Mesodermal cell (in vitro differentiated cells): ENCODE results near the gene FAM3C.

Source experiments
- H3K27ac ChIP-seq: 2 replicates; pipeline ENCODE4 v1.7.0; 2013; ENCODE audit warnings: mild to moderate bottlenecking, low read depth, low read length, moderate library complexity; ENCODE audit not compliant: severe bottlenecking
- H3K36me3 ChIP-seq: 2 replicates; pipeline ENCODE4 v1.7.1; 2013; ENCODE audit warnings: mild to moderate bottlenecking, low read length, moderate library complexity; ENCODE audit not compliant: control insufficient read depth, insufficient read depth
- H3K4me1 ChIP-seq: one replicate; pipeline ENCODE4 v1.7.1; 2013; ENCODE audit warnings: mild to moderate bottlenecking, low read length; ENCODE audit not compliant: insufficient read depth, control insufficient read depth, poor library complexity, severe bottlenecking
- H3K4me3 ChIP-seq: 2 replicates; pipeline ENCODE4 v1.7.0; 2013; ENCODE audit warnings: low read length, control low read depth, mild to moderate bottlenecking; ENCODE audit not compliant: insufficient read depth, poor library complexity, severe bottlenecking; ENCODE audit errors: extremely low read depth
- H3K9me3 ChIP-seq: 2 replicates; pipeline ENCODE4 v1.7.1; 2013; ENCODE audit warnings: mild to moderate bottlenecking, low read length, moderate library complexity; ENCODE audit not compliant: control insufficient read depth
- WGBS, 2 experiments: methylation state at CpG; one replicate each; pipeline ENCODE4 v1.1.5; 2013; ENCODE audit warnings: missing lambda C conversion rate in 2 of 2; ENCODE audit not compliant: insufficient coverage in 2 of 2; 5-methylcytosine and 5-hydroxymethylcytosine counted together

The FAM3C gene

DNA sequence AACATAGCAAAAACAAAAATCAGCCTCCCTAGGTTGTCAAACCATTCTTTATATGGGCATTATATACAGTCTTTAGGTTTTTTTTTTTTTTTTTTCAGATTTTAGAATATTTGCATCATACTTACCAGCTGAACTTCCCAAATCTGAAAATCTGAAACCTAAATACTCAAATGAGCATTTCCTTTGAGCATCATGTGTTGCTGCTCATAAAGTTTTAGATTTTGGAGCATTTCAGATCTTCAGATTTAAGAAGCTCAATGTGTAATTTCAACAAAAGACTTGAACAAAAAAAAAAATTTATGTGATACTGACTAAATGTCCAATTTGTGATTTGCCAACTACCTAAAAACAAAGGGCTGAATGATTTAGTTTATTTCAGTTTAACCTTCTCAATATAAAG, 13.6 kb downstream of the FAM3C start:
- no peak overlapping the region for H3K27ac ChIP-seq
- peaks cover 43% of the 10 kb centered on the region for H3K36me3 ChIP-seq
- no peak overlapping the region for H3K4me3 ChIP-seq
- no peaks in the 10 kb centered on the region for H3K9me3 ChIP-seq
- no peaks in the 10 kb centered on the region for H3K4me1 ChIP-seq

DNA sequence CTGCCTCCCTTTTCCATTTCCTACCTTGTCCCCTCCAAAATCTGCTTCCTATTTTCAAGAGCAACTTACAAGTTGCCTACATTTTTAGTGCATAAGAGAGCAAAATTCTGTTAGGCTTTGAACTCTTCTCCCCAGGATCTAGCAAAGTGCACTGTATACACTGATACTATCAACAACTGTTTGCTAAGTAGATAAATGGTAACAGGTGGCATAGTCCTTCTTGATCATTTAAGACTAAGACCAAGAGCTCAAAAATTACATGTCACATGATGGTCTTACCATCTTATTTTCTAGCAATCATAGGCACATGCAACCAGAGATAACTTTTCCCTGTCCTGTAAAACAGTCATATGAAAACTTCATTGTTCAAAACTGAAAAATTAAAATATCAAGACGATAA, 16.2 kb downstream of the FAM3C start:
- H3K4me1 ChIP-seq, result no peaks in the 10 kb centered on the region
- no peaks in the 10 kb centered on the region for H3K9me3 ChIP-seq
- H3K27ac ChIP-seq, result no peak overlapping the region
- H3K36me3 ChIP-seq, result peaks cover 67% of the 10 kb centered on the region
- WGBS, 2 experiments, result no CpG with 5 or more reads among the region's 1 CpG
- no peak overlapping the region for H3K4me3 ChIP-seq

DNA sequence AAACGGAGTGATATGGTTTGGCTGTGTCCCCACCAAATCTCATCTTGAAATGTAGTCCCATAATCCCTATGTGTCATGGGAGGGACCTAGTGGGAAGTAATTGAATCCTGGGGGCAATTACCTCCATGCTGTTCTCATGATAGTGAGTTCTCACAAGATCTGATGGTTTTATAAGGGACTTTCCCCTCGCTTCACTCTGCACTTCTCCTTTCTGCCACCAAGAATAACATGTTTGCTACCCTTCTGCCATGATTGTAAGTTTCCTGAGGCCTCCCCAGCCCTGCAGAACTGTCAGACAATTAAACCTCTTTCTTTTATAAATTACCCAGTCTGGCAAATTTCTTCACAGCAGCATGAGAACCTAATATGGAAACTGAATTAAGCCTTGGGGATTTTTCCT, 19.1 kb downstream of the FAM3C start:
- Histone ChIP-seq H3K36me3 (peaks cover 74% of the 10 kb centered on the region), H3K4me1 (no peaks in the 10 kb centered on the region), H3K4me3 (no peak overlapping the region), H3K27ac (no peak overlapping the region), H3K9me3 (no peaks in the 10 kb centered on the region)
- WGBS, 2 experiments, result 86 to 100% methylated on average over 1 of the region's 2 CpGs

DNA sequence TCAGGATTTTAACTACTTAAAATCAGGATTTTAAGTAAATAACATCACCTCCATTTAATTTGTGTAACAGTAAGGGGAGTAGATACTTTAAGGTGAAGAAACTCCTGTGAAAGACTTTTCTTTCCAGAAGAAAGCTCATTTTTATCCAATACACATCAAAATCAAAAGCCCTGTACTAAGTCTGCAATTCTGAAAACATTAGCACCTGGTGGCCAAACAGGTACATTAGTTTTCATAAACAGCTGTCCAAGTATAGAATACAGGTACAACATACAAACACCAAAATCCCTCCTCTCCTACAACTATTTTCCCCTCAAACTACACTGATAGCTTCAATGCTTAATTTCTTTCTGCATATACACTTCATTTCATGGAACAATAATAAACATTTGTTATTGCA, 22.9 kb downstream of the FAM3C start:
- no peaks in the 10 kb centered on the region for H3K4me1 ChIP-seq
- peaks cover 70% of the 10 kb centered on the region for H3K36me3 ChIP-seq
- no peak overlapping the region for H3K27ac ChIP-seq
- no peak overlapping the region for H3K4me3 ChIP-seq
- no peaks in the 10 kb centered on the region for H3K9me3 ChIP-seq

DNA sequence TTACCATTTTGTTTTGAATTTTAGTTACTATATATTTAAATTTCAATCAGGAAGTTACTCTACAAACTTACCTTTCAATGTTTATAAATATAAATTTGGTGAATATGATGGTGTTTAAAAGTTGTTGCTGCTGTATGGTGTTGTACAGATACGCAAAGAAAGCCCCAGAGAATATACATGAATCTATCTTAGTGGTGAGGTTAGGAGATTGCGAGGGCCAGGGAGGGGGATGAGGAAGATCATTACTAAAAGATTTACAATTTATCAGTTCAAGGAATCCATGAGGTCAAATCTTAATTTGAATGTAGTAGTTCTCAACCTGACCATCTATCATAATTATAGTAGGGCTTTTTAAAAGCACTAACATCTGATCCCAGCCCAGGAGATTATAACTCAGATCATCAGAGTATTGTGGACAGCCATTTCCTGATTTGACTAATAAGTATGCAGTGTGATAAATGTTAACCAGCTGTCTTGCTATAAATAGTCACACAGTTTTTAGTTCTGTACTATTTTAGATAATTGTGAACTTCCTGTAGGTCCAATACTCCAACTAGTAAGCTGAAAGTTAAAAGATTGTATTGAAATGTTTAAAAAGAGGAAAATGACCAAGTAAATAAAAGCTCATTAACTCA, 23.6 kb downstream of the FAM3C start:
- H3K4me1 ChIP-seq, result no peaks in the 10 kb centered on the region
- no peak overlapping the region for H3K4me3 ChIP-seq
- no CpG with 5 or more reads among the region's 2 CpGs for WGBS, 2 experiments
- no peaks in the 10 kb centered on the region for H3K9me3 ChIP-seq
- H3K27ac ChIP-seq, result no peak overlapping the region
- H3K36me3 ChIP-seq, result peaks cover 69% of the 10 kb centered on the region

DNA sequence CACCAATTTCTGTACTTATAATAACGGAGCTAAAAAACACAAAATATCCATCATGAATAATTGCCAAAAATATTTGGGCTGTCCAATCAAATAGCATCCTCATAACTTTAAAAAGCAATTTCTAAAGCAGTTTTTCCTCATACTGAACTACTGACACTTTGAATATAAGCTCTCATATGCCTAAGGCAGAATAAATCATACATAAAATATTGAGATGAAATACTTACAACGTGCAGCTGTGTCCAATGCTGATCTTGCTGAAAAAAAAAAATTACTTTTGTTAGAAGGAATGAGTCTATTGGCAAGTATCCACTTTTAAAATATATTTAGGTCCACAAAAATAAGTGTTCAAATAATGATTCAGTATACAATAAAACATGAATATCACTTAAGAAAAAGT, 24.2 kb downstream of the FAM3C start:
- Histone ChIP-seq H3K27ac (no peak overlapping the region), H3K36me3 (peaks cover 68% of the 10 kb centered on the region), H3K4me1 (no peaks in the 10 kb centered on the region), H3K4me3 (no peak overlapping the region), H3K9me3 (no peaks in the 10 kb centered on the region)
- WGBS, 2 experiments, result 93 to 100% methylated on average over 1 of the region's 2 CpGs

DNA sequence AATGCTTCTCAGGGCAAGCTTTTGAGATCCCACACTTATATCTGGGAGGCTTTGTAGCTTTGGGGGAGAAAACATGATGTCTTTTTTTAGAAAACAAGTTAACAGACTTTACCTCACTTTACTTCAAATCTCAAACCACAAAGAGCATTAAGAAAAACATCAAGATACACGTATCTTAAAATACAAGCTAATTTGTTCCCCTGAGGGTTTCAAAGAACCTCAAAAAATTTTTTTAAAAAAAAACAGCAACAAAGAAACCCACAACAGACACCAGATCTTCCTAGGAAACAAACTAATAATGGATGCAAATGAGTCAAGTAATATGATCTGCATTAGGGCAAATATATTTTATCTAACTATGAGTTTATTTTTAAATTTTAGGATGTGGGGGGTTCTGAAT, 24.7 kb downstream of the FAM3C start:
- Histone ChIP-seq H3K9me3 (no peaks in the 10 kb centered on the region), H3K36me3 (peaks cover 66% of the 10 kb centered on the region), H3K4me3 (no peak overlapping the region), H3K4me1 (no peaks in the 10 kb centered on the region), H3K27ac (no peak overlapping the region)
- 100% methylated on average over 1 of the region's 1 CpG; no CpG with 5 or more reads in 1 of the 2 experiments for WGBS, 2 experiments

DNA sequence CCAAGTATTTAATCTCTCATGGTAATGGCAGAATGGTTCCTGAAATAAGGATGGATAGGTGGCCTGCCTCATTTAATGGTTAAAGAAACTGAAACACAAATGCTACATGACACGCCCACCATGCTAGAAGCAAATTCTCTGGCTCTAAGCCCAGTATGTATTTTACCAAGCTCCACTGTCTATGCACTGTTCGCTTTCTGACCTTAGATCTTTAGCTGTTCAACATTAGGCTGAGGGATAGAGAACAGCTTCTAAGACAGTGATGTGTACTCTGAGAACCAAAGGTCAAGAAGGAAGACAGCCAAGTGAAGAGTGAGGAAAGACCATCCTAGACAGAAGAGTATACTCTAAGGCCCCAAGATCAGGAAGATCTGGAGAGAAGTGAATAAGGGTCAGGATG, 26.6 kb downstream of the FAM3C start:
- H3K4me1 ChIP-seq, result no peaks in the 10 kb centered on the region

DNA sequence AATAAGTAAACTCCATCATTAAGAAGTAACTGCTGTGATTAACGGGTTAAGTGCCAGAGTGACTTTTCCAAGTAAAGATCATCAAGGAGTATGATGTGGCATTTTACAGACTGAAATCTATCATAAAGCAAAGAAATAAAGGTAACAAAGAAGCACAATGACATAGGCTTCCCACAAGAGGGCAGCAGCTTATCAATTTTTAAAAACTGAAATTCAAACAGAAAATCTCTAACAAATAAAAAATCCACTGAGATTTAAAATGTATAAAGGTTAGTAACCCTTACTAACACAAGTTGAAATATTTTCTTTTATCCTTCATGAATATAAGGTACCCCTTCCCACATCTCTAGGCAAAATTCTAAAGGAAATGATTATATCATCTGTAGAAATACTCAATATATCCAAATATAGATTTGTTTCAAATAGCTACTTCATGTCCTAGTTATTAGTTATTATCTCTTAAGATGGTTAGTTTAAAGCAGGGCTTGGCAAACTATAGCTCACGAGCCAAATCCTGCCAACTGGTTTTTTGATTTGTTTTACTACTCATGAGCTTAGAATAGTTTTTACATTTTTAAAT, 29.2 kb downstream of the FAM3C start:
- Histone ChIP-seq H3K27ac (no peak overlapping the region), H3K36me3 (peaks cover 56% of the 10 kb centered on the region), H3K9me3 (no peaks in the 10 kb centered on the region), H3K4me1 (no peaks in the 10 kb centered on the region), H3K4me3 (no peak overlapping the region)
- WGBS, 2 experiments, result no CpG with 5 or more reads among the region's 2 CpGs

More for the DNA sequence above, 26.6 kb downstream of the FAM3C start:
- Histone ChIP-seq H3K36me3 (peaks cover 56% of the 10 kb centered on the region), H3K9me3 (no peaks in the 10 kb centered on the region), H3K27ac (no peak overlapping the region), H3K4me3 (no peak overlapping the region)
- 83 to 95% methylated on average over 2 of the region's 2 CpGs for WGBS, 2 experiments

DNA sequence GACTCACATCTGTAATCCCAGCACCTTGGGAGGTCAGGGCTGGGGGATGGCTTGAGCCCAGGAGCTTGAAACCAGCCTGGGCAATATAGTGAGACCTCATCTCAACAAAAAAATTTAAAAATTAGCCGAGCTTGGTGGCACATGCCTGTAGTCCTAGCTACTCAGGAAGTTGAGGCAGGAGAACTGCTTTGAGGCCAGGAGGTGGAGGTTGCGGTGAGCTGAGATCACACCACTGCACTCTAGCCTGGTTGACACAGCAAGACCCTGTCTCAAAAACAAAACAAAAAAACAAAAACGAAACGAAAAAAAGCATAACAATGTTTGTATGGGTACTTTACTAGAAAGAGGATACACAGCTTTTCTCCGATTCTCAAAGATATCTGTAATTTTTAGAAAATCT, 35.5 kb downstream of the FAM3C start:
- H3K27ac ChIP-seq, result no peak overlapping the region
- H3K36me3 ChIP-seq, result peaks cover 47% of the 10 kb centered on the region

DNA sequence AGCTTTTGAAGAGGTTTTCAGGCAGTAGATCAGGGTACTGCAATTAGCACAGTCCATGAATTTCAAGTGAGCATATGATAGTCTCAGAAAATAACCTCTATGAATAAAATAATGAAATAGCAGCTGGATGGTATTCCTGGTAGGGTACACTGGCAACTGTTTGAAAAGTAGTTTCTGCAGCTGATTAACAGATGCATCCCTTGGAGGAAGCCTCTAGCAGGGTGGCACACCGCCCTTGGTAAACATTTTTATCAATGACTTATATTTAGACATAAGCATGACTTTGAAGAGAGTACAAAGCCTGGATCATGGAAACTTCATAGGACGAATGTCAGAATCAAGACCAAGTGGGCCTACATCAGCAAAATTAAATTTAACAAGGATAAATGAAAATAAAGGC, 40.5 kb downstream of the FAM3C start:
- H3K9me3 ChIP-seq, result no peaks in the 10 kb centered on the region
- H3K27ac ChIP-seq, result no peak overlapping the region
- no CpG with 5 or more reads among the region's 2 CpGs for WGBS, 2 experiments
- H3K36me3 ChIP-seq, result peaks cover 65% of the 10 kb centered on the region
- H3K4me1 ChIP-seq, result no peaks in the 10 kb centered on the region
- H3K4me3 ChIP-seq, result no peak overlapping the region

More for the DNA sequence above, 35.5 kb downstream of the FAM3C start:
- no peak overlapping the region for H3K4me3 ChIP-seq
- WGBS, 2 experiments, result 80 to 100% methylated on average over 1 of the region's 5 CpGs
- H3K4me1 ChIP-seq, result no peaks in the 10 kb centered on the region
- no peaks in the 10 kb centered on the region for H3K9me3 ChIP-seq
